Measurements from ENCODE around the gene CDC73. TPM values are rescaled to one million over a fixed set of nuclear protein-coding genes. Genes with fewer than 3 reads are reported as not detected.

The CDC73 gene
- total RNA-seq, 1 experiment from 2014 or later = 63.2 TPM

GRCh38 chr1:193176788-193177187, 55.0 kb downstream of the CDC73 start:
- Histone ChIP-seq H3K4me3 (replicated peaks in 1 of 2; ENCODE audit: low read depth in 1 of 2, low read length in 2 of 2) (no peak overlapping the region), H3K27ac (ENCODE audit: low read depth, low read length) (no peak overlapping the region), H3K4me1 (ENCODE audit: control insufficient read depth in 1 of 2, insufficient read depth in 2 of 2, low read length in 2 of 2) (no peaks in the 10 kb centered on the region), H3K79me2 (ENCODE audit: insufficient read depth, low read length) (peaks cover 55% of the 10 kb centered on the region), H3K27me3 (ENCODE audit: insufficient read depth, low read length) (no peaks in the 10 kb centered on the region), H4K20me1 (ENCODE audit: insufficient read depth) (peaks cover 26% of the 10 kb centered on the region), H2AFZ (ENCODE audit: low read depth, low read length, poor library complexity, severe bottlenecking) (no peak overlapping the region), H3K4me2 (ENCODE audit: low read length) (no peak overlapping the region), H3K9me3 (ENCODE audit: control insufficient read depth in 1 of 2, insufficient read depth in 1 of 2, low read depth in 1 of 2, low read length in 2 of 2) (no peaks in the 10 kb centered on the region), H3K9me2 (ENCODE audit: insufficient read depth) (no peaks in the 10 kb centered on the region), H3K36me3 (ENCODE audit: control insufficient read depth in 1 of 2, insufficient read depth in 2 of 2, low read length in 2 of 2) (no peaks in the 10 kb centered on the region), H3K9ac (ENCODE audit: low read length) (no peak overlapping the region)
- TF ChIP-seq SP1 (IDR thresholded peaks at IDR 0.05; ENCODE audit: low read depth) = no peak
- TF ChIP-seq CTCF (IDR thresholded peaks at IDR 0.05 in 2 of 3, conservative IDR thresholded peaks at IDR 0.05 in 1 of 3; ENCODE audit: borderline replicate concordance in 1 of 3, insufficient read depth in 1 of 3, low read depth in 2 of 3, low read length in 2 of 3) = no peak
- TF ChIP-seq POLR2A (IDR thresholded peaks at IDR 0.05; ENCODE audit: borderline replicate concordance, extremely low read depth, insufficient read depth, insufficient read length) = no peak
- TF ChIP-seq SIN3A (IDR thresholded peaks at IDR 0.05; ENCODE audit: low read depth) = no peak
- TF ChIP-seq REST (IDR thresholded peaks at IDR 0.05; ENCODE audit: low read depth) = no peak
- DNase-seq (ENCODE audit: low read depth, low spot score) (no peak), ATAC-seq (no peak)
- POLR2A ChIA-PET = no interaction called here
- intact Hi-C loops (cut with micrococcal nuclease) = no loop called here
- CTCF ChIA-PET = interaction anchor here (1.3 kb wide), 1 partner anchor 12 kb away, joined by 3 read pairs; no protein-coding TSS in a partner anchor
- no TSS peak for BruUV-seq (replicated peaks)
- RAD21 ChIA-PET (ENCODE audit: low non-redundant PET in 1 of 2, low total read pairs in 2 of 2, uncharacterized antibody in 2 of 2, unreplicated experiment in 2 of 2) = no interaction called here

All from HCT116 (cell line).